Gastroesophageal sphincter (tissue), 4 donors: ENCODE results near the gene SP140. TPM values are rescaled to one million over a fixed set of nuclear protein-coding genes. Genes with fewer than 3 reads are reported as not detected.

Experiments used
- ATAC-seq: fragments of 150-250 bp; one replicate; pipeline ENCODE4 v1.9.1; 2016; ENCODE audit warnings: mild to moderate bottlenecking, moderate library complexity
- H3K27ac ChIP-seq, 4 donors: fragments of 200-600 bp; sonication (generic) in 3 of 4; 1 replicate in 3 of 4; 2 replicates in 1 of 4; pipeline ENCODE4 v1.5.1; 2016 to 2019
- H3K27me3 ChIP-seq: fragments of 200-600 bp; sonication (generic); one replicate; pipeline ENCODE4 v1.5.1; 2019
- H3K36me3 ChIP-seq, 2 donors: fragments of 200-600 bp; sonication (generic); one replicate each; pipeline ENCODE4 v1.5.1; 2019; ENCODE audit warnings: control low read depth in 1 of 2
- H3K4me1 ChIP-seq, 3 donors: fragments of 200-600 bp; sonication (generic); 1 replicate in 2 of 3; 2 replicates in 1 of 3; pipeline ENCODE4 v1.5.1; 2016 to 2019; ENCODE audit warnings: control low read depth in 2 of 3
- H3K4me3 ChIP-seq, 2 donors: fragments of 200-600 bp; sonication (generic); one replicate each; pipeline ENCODE4 v1.5.1; 2019; ENCODE audit warnings: mild to moderate bottlenecking in 1 of 2, moderate library complexity in 1 of 2
- H3K9me3 ChIP-seq, 3 donors: fragments of 200-600 bp; sonication (generic); one replicate each; pipeline ENCODE4 v1.5.1; 2017 to 2019; ENCODE audit warnings: control low read depth in 2 of 3
- EP300 ChIP-seq: sonication (generic); formaldehyde crosslinking; IDR thresholded peaks from one replicate; pipeline ENCODE4 v1.6.1; 2017; ENCODE audit warnings: antibody characterized with exemption, mild to moderate bottlenecking
- POLR2A ChIP-seq, 2 donors: fragments of 450-650 bp; IDR thresholded peaks; one replicate each; pipeline ENCODE4 v1.6.1; 2017; ENCODE audit warnings: antibody characterized with exemption in 2 of 2, mild to moderate bottlenecking in 2 of 2, moderate library complexity in 1 of 2
- POLR2AphosphoS5 ChIP-seq: sonication (generic); formaldehyde crosslinking; IDR thresholded peaks from one replicate; pipeline ENCODE4 v1.6.1; 2017; ENCODE audit warnings: antibody characterized with exemption
- WGBS, 2 donors: methylation state at CpG; one replicate each; pipeline ENCODE4 v1.1.5; 2018; ENCODE audit warnings: low coverage in 1 of 2; 5-methylcytosine and 5-hydroxymethylcytosine counted together
- total RNA-seq, 4 donors: library from RNA; depleted of rRNA; stranded (reverse); fragments of >200 nt; gene quantifications; one replicate each; pipeline ENCODE4 v1.1.0, GENCODE V29; 2016
- TF ChIP-seq, protein P1 (sequence below), 4 experiments: fragments of 200-600 bp in 2 of 4; fragments of 450-650 bp in 2 of 4; sonication (generic) in 1 of 4; IDR thresholded peaks; one replicate each; pipeline ENCODE4 v1.5.1; 2017 to 2019; ENCODE audit warnings: antibody characterized with exemption in 4 of 4, mild to moderate bottlenecking in 2 of 4, moderate library complexity in 2 of 4

Gene SP140
- total RNA-seq, 4 donors from 2014 or later, result 0.92 to 2.3 (median 2.0) TPM; not detected in 1

DNA sequence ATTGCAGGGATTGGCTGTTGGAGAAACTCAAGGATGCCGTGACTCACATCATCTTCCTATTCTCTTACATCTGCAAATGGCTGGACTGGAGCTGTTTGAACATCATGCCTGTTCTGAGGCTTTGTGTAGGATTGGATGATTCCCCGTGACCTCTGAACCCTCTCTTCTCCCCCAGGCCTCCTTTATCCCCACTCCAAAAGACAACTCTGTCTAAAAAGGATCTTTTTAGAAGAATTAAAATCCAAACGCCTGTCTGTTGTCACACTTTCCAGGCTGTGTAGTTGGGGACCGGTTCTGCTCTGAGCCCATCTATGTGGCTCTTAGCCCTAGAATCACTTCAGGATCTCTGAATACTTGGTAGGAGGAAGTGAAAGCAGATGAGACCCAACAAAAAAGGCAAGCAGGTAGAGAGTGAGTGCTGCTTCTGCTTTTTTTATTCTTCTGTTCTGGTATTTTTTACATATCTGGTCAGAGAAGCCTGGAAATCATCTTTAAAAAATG is 565 bp downstream of the SP140 start:
- no peak overlapping the region for H3K4me3 ChIP-seq
- TF ChIP-seq, protein P1, sequence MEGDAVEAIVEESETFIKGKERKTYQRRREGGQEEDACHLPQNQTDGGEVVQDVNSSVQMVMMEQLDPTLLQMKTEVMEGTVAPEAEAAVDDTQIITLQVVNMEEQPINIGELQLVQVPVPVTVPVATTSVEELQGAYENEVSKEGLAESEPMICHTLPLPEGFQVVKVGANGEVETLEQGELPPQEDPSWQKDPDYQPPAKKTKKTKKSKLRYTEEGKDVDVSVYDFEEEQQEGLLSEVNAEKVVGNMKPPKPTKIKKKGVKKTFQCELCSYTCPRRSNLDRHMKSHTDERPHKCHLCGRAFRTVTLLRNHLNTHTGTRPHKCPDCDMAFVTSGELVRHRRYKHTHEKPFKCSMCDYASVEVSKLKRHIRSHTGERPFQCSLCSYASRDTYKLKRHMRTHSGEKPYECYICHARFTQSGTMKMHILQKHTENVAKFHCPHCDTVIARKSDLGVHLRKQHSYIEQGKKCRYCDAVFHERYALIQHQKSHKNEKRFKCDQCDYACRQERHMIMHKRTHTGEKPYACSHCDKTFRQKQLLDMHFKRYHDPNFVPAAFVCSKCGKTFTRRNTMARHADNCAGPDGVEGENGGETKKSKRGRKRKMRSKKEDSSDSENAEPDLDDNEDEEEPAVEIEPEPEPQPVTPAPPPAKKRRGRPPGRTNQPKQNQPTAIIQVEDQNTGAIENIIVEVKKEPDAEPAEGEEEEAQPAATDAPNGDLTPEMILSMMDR (IDR thresholded peaks at IDR 0.05), result no peak
- TF ChIP-seq EP300 (no peak), POLR2A (IDR thresholded peaks at IDR 0.05) (no peak), POLR2AphosphoS5 (no peak)
- 80 to 95% methylated on average over 4 of the region's 4 CpGs for WGBS, 2 donors
- H3K27ac ChIP-seq, result no peak overlapping the region
- peaks cover 0 to 15% (median 0%) of the 10 kb centered on the region in 3 donors for H3K9me3 ChIP-seq
- H3K27me3 ChIP-seq, result no peaks in the 10 kb centered on the region
- peaks cover 0 to 1% (median 0%) of the 10 kb centered on the region in 3 donors for H3K4me1 ChIP-seq
- no peak for ATAC-seq
- H3K36me3 ChIP-seq, result no peaks in the 10 kb centered on the region

DNA sequence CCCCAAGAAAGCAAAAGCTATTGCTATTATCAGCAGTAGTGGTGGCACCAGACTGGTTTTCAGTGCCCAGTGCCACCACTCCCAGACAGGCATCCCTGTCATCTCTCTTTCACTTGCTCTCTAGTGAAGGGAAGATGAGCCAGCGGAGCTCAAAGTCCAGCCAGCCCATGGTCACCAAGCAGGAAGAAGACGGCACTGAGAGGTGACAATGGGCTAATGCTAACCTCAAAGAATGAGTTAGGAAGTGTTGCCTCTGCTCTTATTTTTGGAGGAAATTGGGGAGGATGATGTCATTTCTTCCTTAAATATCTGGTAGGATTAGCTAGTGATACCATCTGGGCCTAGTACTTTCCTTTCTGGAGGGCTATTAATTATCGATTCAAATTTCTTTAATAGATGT is 1.7 kb downstream of the SP140 start:
- TF ChIP-seq EP300, result no peak
- TF ChIP-seq POLR2A (IDR thresholded peaks at IDR 0.05), result no peak
- TF ChIP-seq, protein P1 (IDR thresholded peaks at IDR 0.05), result no peak
- TF ChIP-seq POLR2AphosphoS5, result no peak
- Histone ChIP-seq H3K27me3 (no peaks in the 10 kb centered on the region), H3K27ac (no peak overlapping the region), H3K9me3 (peaks cover 0 to 23% (median 0%) of the 10 kb centered on the region in 3 donors), H3K4me1 (no peaks in the 10 kb centered on the region), H3K36me3 (no peaks in the 10 kb centered on the region), H3K4me3 (no peak overlapping the region)
- no peak for ATAC-seq
- 93 to 100% methylated on average over 1 to 3 of the region's 3 CpGs for WGBS, 2 donors

- Histone ChIP-seq H3K27ac (no peak overlapping the region), H3K4me1 (no peaks in the 10 kb centered on the region), H3K36me3 (no peaks in the 10 kb centered on the region), H3K9me3 (peaks cover 0 to 23% (median 0%) of the 10 kb centered on the region in 3 donors), H3K4me3 (no peak overlapping the region), H3K27me3 (no peaks in the 10 kb centered on the region)
- TF ChIP-seq, protein P1 (IDR thresholded peaks at IDR 0.05), result no peak
- TF ChIP-seq POLR2A (IDR thresholded peaks at IDR 0.05), result no peak
- TF ChIP-seq EP300, result no peak
- TF ChIP-seq POLR2AphosphoS5, result no peak
- 86 to 100% methylated on average over 3 of the region's 3 CpGs for WGBS, 2 donors
- no peak for ATAC-seq
Observed at GRCh38 chr2:230230087-230230486, 4.6 kb downstream of the SP140 start.

- no peak overlapping the region for H3K4me3 ChIP-seq
- H3K27ac ChIP-seq, result no peak overlapping the region
- peaks cover 0 to 23% (median 0%) of the 10 kb centered on the region in 3 donors for H3K9me3 ChIP-seq
- ATAC-seq, result no peak
- H3K36me3 ChIP-seq, result no peaks in the 10 kb centered on the region
- H3K27me3 ChIP-seq, result no peaks in the 10 kb centered on the region
- WGBS, 2 donors, result 65 to 79% methylated on average over 2 of the region's 2 CpGs
- TF ChIP-seq POLR2AphosphoS5, result no peak
- TF ChIP-seq EP300, result no peak
- no peak for TF ChIP-seq POLR2A (IDR thresholded peaks at IDR 0.05)
- TF ChIP-seq, protein P1 (IDR thresholded peaks at IDR 0.05), result no peak
- H3K4me1 ChIP-seq, result no peaks in the 10 kb centered on the region
Observed at GRCh38 chr2:230230496-230231200, 5.1 kb downstream of the SP140 start.

- TF ChIP-seq, protein P1 (IDR thresholded peaks at IDR 0.05), result no peak
- no peak for TF ChIP-seq POLR2AphosphoS5
- no peak for TF ChIP-seq EP300
- no peak for TF ChIP-seq POLR2A (IDR thresholded peaks at IDR 0.05)
- Histone ChIP-seq H3K27ac (no peak overlapping the region), H3K4me3 (no peak overlapping the region), H3K27me3 (no peaks in the 10 kb centered on the region), H3K4me1 (no peaks in the 10 kb centered on the region), H3K36me3 (no peaks in the 10 kb centered on the region), H3K9me3 (peaks cover 0 to 23% (median 0%) of the 10 kb centered on the region in 3 donors)
- WGBS, 2 donors, result 49 to 59% methylated on average over 2 to 3 of the region's 3 CpGs
- ATAC-seq, result no peak
Observed at GRCh38 chr2:230231251-230231650, 5.7 kb downstream of the SP140 start.
